NAMALWA (cell line): Measurements from ENCODE around the gene CPVL.

Source experiments
- DNase-seq: peaks from one replicate; pipeline ENCODE4 v3.0.0-alpha.2; 2015; ENCODE audit warnings: low spot score

Gene CPVL

GRCh38 chr7:29000717-29001076 lies 145.6 kb downstream of the CPVL start:
- no peak for DNase-seq

- no peak for DNase-seq
Measured at GRCh38 chr7:28999895-29000716, 146.2 kb downstream of the CPVL start.

GRCh38 chr7:28999427-28999826 lies 146.9 kb downstream of the CPVL start:
- DNase-seq, result no peak

GRCh38 chr7:28998105-28998504 lies 148.2 kb downstream of the CPVL start:
- DNase-seq, result no peak

- DNase-seq, result no peak
Measured at GRCh38 chr7:28996836-28997235, 149.5 kb downstream of the CPVL start.

GRCh38 chr7:28993371-28993770 lies 153.0 kb downstream of the CPVL start:
- DNase-seq, result no peak

- DNase-seq, result no peak
Measured at GRCh38 chr7:28992798-28993197, 153.5 kb downstream of the CPVL start.

GRCh38 chr7:28990200-28990960 lies 156.0 kb downstream of the CPVL start:
- no peak for DNase-seq

GRCh38 chr7:28989211-28989980 lies 156.9 kb downstream of the CPVL start:
- DNase-seq, result no peak

- DNase-seq, result no peak
Measured at GRCh38 chr7:28988810-28989209, 157.5 kb downstream of the CPVL start.

- DNase-seq, result no peak
Measured at GRCh38 chr7:28988091-28988490, 158.2 kb downstream of the CPVL start.

- no peak for DNase-seq
Measured at GRCh38 chr7:28986765-28987110, 159.6 kb downstream of the CPVL start.

- DNase-seq, result no peak
Measured at GRCh38 chr7:28986028-28986764, 160.1 kb downstream of the CPVL start.

- no peak for DNase-seq
Measured at GRCh38 chr7:28984631-28985030, 161.7 kb downstream of the CPVL start.

- no peak for DNase-seq
Measured at GRCh38 chr7:28984217-28984616, 162.1 kb downstream of the CPVL start.

- DNase-seq, result no peak
Measured at GRCh38 chr7:28983396-28984190, 162.7 kb downstream of the CPVL start.

- no peak for DNase-seq
Measured at GRCh38 chr7:28981161-28981465, 165.2 kb downstream of the CPVL start.

GRCh38 chr7:28980451-28981160 lies 165.7 kb downstream of the CPVL start:
- no peak for DNase-seq

GRCh38 chr7:28979776-28980175 lies 166.6 kb downstream of the CPVL start:
- no peak for DNase-seq

- no peak for DNase-seq
Measured at GRCh38 chr7:28977881-28978280, 168.5 kb downstream of the CPVL start.

GRCh38 chr7:28976022-28976421 lies 170.3 kb downstream of the CPVL start:
- no peak for DNase-seq
